SW 1271 (cell line): Measurements from ENCODE around the gene NFYA.

Experiments
- DNase-seq, 2 experiments: peaks; one replicate each; lab custom pipeline; 2025; lab: John Stamatoyannopoulos, UW

NFYA gene

GRCh38 chr6:41046084-41046483, 26.7 kb upstream of the NFYA start:
- DNase-seq: no peak

- DNase-seq: no peak
Observed at GRCh38 chr6:41047306-41047705, 25.5 kb upstream of the NFYA start.

GRCh38 chr6:41047745-41048732, 24.7 kb upstream of the NFYA start:
- DNase-seq: no peak

- DNase-seq: no peak
Observed at GRCh38 chr6:41049521-41049920, 23.3 kb upstream of the NFYA start.

- DNase-seq: no peak
Observed at GRCh38 chr6:41049955-41050354, 22.8 kb upstream of the NFYA start.

- DNase-seq: no peak
Observed at GRCh38 chr6:41050536-41050935, 22.2 kb upstream of the NFYA start.

- no peak for DNase-seq
Observed at GRCh38 chr6:41051873-41052272, 20.9 kb upstream of the NFYA start.

GRCh38 chr6:41053041-41053440, 19.7 kb upstream of the NFYA start, which contains the start of gene APOBEC2:
TSS of gene APOBEC2 (plus strand) at chr6:41053202. CDS start at chr6:41053348, 146 bp downstream.
- DNase-seq: no peak

- no peak for DNase-seq
Observed at GRCh38 chr6:41054511-41054910, 18.3 kb upstream of the NFYA start.

GRCh38 chr6:41055149-41055548, 17.6 kb upstream of the NFYA start:
- no peak for DNase-seq

- DNase-seq: no peak
Observed at GRCh38 chr6:41056768-41057490, 15.8 kb upstream of the NFYA start.

GRCh38 chr6:41058783-41059181, 14.0 kb upstream of the NFYA start:
- DNase-seq: no peak

- DNase-seq: peak in 1 of 2 experiments; percentile 3
Observed at GRCh38 chr6:41059556-41059955, 13.2 kb upstream of the NFYA start.

GRCh38 chr6:41061196-41061726, 11.5 kb upstream of the NFYA start:
- no peak for DNase-seq

GRCh38 chr6:41062056-41062455, 10.7 kb upstream of the NFYA start:
- DNase-seq: no peak

GRCh38 chr6:41063884-41064285, 8.9 kb upstream of the NFYA start:
- DNase-seq: no peak

GRCh38 chr6:41064841-41065240, 7.9 kb upstream of the NFYA start:
- DNase-seq: no peak

GRCh38 chr6:41065550-41066026, 7.2 kb upstream of the NFYA start:
- no peak for DNase-seq

GRCh38 chr6:41066867-41067304, 5.9 kb upstream of the NFYA start:
- peak; percentile 7 to 50 for DNase-seq

- DNase-seq: no peak
Observed at GRCh38 chr6:41071501-41071922, 1.3 kb upstream of the NFYA start.

- DNase-seq: peak; percentile 100
Observed at GRCh38 chr6:41071923-41072835, 595 bp upstream of the NFYA start, which contains the start of gene OARD1. TSS of gene OARD1 (minus strand) at chr6:41072356. CDS start at chr6:41071634, 722 bp downstream.
